GM12878 (cell line): Measurements from ENCODE around the gene PIK3R5.

Experiments
- BMI1 ChIP-seq: fragments of 450-650 bp; IDR thresholded peaks from 2 replicates; pipeline ENCODE4 v1.6.1; 2016; ENCODE audit warnings: mild to moderate bottlenecking, moderate library complexity, borderline replicate concordance
- GABPA ChIP-seq: IDR thresholded peaks from 2 replicates; pipeline ENCODE4 v1.6.1; 2014; ENCODE audit warnings: antibody characterized with exemption, low read depth, mild to moderate bottlenecking, inconsistent platforms
- RCOR1 ChIP-seq: conservative IDR thresholded peaks from 2 replicates; pipeline ENCODE4 v1.6.1; 2012; ENCODE audit warnings: low read depth, low read length, improper control_type of control experiment
- RELA ChIP-seq: fragments of 450-650 bp; IDR thresholded peaks from 2 replicates; pipeline ENCODE4 v1.8.0; 2014; ENCODE audit warnings: borderline replicate concordance; ENCODE audit not compliant: partially characterized antibody
- TCF12 ChIP-seq: IDR thresholded peaks from 2 replicates; pipeline ENCODE4 v1.6.1; 2011; ENCODE audit warnings: low read depth, mild to moderate bottlenecking, low read length
- TF ChIP-seq, protein P1 (sequence below): fragments of 450-650 bp; formaldehyde crosslinking; IDR thresholded peaks from 2 replicates; pipeline ENCODE4 v1.4.0; 2020; ENCODE audit warnings: mild to moderate bottlenecking, moderate library complexity

DNA sequence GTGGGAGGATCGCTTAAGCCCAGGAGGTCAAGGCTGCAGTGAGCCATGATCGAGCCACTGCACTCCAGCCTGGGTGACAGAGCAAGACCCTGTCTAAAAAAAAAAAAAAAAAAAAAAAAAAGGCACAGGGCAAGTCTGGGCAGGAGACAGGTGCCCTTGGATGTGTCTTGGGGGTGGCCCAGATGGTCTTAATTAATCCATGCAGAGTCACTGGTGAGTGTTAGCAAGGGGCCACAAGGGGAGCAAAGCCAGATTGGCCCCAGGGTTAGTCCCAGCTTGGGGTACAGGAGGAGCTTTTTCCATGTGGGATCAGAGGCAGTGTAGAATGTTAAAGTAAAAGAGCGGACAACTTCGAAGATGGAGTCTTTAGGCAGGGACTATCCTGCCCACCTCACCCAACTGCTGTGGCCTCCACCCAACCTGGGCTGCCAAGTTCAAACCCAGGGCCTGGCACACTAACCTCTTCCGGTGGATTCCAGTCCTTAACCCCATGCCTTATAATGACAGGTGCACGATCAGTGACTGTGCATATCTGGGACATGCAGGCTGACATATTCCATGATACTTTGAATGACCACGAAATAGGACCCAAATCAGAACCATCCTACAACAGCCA, 134.2 kb downstream of the PIK3R5 start:
- TF ChIP-seq RELA (no peak), TCF12 (no peak), BMI1 (no peak), GABPA (no peak), RCOR1 (no peak)
- TF ChIP-seq, protein P1, sequence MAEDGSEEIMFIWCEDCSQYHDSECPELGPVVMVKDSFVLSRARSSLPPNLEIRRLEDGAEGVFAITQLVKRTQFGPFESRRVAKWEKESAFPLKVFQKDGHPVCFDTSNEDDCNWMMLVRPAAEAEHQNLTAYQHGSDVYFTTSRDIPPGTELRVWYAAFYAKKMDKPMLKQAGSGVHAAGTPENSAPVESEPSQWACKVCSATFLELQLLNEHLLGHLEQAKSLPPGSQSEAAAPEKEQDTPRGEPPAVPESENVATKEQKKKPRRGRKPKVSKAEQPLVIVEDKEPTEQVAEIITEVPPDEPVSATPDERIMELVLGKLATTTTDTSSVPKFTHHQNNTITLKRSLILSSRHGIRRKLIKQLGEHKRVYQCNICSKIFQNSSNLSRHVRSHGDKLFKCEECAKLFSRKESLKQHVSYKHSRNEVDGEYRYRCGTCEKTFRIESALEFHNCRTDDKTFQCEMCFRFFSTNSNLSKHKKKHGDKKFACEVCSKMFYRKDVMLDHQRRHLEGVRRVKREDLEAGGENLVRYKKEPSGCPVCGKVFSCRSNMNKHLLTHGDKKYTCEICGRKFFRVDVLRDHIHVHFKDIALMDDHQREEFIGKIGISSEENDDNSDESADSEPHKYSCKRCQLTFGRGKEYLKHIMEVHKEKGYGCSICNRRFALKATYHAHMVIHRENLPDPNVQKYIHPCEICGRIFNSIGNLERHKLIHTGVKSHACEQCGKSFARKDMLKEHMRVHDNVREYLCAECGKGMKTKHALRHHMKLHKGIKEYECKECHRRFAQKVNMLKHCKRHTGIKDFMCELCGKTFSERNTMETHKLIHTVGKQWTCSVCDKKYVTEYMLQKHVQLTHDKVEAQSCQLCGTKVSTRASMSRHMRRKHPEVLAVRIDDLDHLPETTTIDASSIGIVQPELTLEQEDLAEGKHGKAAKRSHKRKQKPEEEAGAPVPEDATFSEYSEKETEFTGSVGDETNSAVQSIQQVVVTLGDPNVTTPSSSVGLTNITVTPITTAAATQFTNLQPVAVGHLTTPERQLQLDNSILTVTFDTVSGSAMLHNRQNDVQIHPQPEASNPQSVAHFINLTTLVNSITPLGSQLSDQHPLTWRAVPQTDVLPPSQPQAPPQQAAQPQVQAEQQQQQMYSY = no peak
